Pons (tissue), 1 donor: ENCODE data around the gene BMS1.
"Not testable (repeated sequence)": the region's sequence is repeated elsewhere in the genome, so short reads cannot be mapped to it uniquely, and the experiment has no call there.

Source experiments
- DNase-seq: peaks from one replicate; pipeline ENCODE4 v3.0.0-alpha.2; 2016; ENCODE audit warnings: low spot score

Gene BMS1

GRCh38 chr10:42801135-42801534, 18.5 kb downstream of the BMS1 start:
- DNase-seq = no peak

- no peak for DNase-seq
These were observed 20.3 kb downstream of the BMS1 start for GRCh38 chr10:42802876-42803275.

- DNase-seq = no peak
These were observed 27.1 kb downstream of the BMS1 start for GRCh38 chr10:42809676-42810075.

DNA sequence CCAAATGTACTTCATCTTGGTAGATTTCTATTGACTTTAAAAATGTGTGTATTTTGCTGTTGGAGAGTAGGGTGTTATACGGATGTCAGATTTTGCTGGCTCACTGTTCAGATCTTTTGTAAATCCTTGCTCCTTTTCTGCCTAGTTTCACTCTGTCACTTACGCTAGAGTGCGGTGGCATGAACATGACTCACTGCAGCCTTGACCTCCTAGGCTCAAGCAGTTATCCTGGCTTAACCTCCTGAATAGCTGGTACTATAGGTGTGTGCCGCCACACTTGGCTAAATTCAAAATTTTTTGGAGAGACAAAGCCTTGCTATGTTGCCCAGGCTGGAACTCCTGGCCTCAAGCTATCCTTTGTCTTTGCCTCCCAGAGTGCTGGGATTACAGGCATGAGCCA, 29.4 kb downstream of the BMS1 start:
- no peak for DNase-seq

DNA sequence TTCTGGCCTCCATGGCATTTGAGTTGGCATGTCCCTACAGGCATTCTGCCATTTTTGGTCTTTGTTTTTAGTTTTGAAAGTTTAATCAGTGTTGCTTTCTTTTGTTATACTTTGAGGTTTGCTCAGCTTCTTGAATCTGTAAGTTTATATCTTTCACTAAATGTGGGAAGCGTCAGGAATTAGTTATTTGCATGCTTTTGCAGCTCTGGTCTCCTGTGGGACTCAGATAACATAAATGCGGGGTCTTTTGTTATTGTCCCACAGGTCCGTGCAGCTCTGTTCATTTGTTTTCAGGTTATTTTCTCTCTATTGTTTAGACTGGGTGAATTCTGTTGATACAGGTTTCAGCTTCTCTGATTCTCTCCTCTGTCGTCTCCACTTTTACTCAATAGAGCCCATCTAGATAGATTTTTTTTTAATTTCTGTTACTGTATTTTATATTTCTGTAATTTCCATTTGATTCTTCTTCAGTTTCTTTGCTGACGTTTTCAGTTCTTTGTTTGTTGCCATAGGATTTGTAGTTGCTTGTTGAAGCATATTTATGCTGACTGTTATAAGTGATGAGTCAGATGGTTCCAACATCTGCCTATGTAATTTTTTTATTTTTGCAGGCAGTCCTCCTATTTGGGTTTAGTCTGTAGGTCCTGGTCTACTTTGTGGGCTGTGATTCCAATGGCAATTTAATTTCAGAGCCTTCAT, 31.5 kb downstream of the BMS1 start:
- not testable (repeated sequence) for DNase-seq

DNA sequence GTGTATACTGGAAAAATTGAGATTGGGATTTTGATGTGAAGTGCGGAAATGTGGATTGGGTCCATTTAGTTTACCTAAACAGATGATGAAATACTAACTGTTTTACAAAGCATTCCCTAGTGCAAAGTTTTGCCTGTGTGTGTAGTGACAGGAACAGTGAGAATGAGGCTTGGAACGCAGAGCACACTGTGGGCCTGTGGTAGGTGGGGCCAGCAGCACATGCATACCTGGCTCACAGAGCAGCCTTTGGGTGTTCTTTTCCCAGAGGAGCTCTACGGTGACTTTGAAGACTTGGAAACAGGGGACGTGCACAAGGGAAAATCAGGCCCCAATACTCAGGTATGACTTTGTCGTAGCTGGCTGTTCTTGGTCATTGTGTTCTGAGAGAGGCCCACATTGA, 33.7 kb downstream of the BMS1 start:
- DNase-seq = not testable (repeated sequence)

DNA sequence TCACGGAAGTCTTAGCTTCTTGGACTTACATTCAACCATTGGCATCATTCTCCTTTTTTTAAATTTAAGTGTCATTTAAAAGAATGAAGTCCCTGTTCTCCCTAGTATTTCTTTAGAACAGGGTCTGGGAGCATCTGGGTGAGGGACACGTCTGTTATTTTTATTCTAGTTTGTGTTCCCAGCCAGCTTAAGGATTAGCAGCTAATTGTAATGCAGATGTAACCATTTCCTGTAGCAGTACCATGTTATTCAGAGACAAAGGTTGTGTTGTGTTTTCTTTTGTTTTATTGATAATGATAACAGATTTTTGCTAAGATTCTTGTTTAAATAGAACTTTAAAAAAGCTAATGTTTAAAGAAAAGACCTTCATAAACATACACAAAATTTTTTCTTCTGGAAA, 34.3 kb downstream of the BMS1 start:
- no peak for DNase-seq

DNA sequence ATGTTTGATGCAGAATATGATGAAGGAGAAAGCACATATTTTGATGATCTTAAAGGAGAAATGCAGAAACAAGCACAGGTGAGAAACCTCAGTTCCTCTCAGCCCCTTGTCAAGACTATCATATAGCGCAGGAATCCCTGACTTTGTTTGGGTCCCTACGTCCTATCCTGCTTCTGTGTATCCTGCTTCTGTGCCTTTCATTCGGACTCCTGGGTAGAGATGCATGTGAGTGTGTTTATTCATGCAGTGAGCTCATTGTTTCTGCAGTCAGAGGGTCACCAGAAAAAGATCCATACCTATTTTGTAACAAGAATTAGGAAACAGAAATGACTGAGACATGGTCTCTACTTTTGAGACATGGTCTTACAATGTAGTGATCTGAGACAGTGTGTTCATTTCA, 34.8 kb downstream of the BMS1 start:
- not testable (repeated sequence) for DNase-seq

- DNase-seq = not testable (repeated sequence)
These were observed 44.2 kb downstream of the BMS1 start for GRCh38 chr10:42826759-42827158.

DNA sequence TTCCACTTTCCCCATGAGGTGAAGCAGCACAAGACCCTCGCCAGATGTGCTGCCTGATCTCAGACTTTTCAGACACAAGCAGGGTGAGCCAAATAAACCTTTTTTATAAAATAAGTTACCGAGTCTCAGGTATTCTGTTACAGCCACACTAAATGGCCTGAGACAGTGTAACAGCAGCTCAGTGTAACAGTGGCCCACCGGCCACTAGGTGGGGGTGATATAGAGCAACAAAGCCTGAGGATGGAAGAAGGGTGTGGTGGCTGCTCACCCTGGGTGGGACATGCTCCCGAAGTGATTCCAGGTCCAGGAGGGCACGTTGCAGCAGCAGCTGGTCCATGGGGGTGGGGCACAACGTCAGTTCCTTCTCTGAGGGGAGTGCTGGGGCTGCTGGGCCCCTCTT, 44.6 kb downstream of the BMS1 start:
- no peak for DNase-seq

DNA sequence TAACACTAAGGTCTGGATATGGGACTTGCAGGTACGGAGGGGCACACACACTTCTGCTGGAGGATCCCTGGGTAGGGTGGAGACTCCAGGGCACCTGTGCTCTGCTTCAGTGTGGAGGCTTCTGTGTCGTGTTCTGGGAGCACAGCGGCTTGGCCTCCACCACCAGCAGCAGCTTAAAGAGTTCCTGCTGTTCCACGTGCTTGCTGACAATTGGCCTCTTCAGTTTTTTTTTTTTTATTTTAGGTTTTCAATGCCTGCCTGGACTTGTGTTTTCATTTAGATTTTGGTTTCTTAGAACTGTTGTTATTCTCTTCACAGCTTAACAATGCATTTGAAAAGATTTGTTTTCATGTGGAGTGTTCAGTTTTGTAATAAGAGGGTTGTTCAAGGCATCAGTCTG, 45.8 kb downstream of the BMS1 start:
- DNase-seq = not testable (repeated sequence)

GRCh38 chr10:42830237-42830636, 47.6 kb downstream of the BMS1 start:
- DNase-seq = peak; percentile 31

- DNase-seq = no peak
These were observed 53.5 kb downstream of the BMS1 start for GRCh38 chr10:42836096-42836495.

DNA sequence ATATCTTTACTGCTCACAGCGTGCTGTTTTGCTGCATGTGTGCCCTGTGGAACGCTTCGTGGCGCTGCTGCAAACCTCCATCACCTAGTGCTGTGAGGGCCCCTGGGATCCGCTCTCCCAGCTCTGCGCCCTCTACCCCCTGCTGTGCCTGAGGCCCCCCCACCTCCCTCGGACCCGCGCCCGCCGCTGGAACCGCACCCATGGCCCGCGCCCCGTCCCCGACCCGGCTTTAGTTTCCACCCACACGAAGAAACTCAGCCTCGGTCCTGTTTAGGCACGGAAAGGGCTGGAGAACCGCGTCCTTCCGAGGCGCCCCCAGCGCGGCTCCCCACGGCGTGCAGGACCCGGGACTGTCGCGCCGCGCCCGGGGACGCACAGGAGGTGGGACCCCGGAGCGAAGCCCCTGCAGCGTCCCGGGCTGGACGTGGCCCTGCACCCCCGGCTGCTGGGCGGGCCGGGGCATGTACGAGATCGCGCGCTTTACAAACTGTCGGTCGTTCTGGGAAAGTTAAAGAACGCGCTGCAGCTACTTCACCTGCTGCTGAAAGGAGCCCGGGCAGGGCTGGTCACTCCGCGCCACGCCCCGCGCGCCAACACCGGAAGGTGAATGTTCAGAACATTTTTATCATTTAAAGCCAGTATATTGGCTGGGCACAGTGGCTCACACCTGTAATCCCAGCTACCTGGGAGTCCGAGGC, 54.3 kb downstream of the BMS1 start:
- DNase-seq = no peak

DNA sequence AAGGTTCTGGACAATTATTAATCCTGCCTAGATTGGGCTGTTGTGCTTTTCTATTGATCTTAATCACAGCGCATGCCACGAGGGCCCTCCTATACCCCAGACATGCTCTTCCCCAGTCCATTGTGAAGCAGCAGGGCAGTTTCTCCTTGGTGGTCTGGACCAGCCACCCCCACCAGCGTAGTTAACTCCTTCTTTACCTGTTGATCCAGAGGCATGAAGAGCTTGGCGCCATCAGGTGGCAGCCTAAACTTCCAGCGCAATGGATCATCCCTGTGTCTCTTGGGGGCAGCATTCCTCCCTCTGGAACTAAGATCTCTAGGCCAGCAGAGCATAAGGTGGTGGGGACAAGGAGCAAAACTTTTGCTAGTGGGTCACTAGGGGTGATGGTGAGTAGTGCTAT, 62.2 kb downstream of the BMS1 start:
- not testable (repeated sequence) for DNase-seq

DNA sequence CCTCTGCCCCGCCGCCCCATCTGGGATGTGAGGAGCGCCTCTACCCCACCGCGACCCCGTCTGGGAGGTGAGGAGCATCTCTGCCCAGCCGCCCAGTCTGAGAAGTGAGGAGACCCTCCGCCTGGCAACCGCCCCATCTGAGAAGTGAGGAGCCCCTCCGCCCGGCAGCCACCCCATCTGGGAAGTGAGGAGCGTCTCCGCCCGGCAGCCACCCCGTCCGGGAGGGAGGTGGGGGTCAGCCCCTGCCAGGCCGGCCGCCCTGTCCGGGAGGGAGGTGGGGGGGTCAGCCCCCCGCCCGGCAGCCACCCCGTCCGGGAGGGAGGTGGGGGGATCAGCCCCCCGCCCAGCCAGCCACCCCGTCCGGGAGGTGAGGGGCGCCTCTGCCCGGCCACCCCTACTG, 64.7 kb downstream of the BMS1 start:
- not testable (repeated sequence) for DNase-seq

- no peak for DNase-seq
These were observed 68.3 kb downstream of the BMS1 start for GRCh38 chr10:42850931-42851330.

GRCh38 chr10:42859256-42859655, 76.7 kb downstream of the BMS1 start:
- DNase-seq = no peak

GRCh38 chr10:42860016-42860415, 77.4 kb downstream of the BMS1 start:
- not testable (repeated sequence) for DNase-seq

GRCh38 chr10:42862801-42863200, 80.2 kb downstream of the BMS1 start:
- DNase-seq = not testable (repeated sequence)

DNA sequence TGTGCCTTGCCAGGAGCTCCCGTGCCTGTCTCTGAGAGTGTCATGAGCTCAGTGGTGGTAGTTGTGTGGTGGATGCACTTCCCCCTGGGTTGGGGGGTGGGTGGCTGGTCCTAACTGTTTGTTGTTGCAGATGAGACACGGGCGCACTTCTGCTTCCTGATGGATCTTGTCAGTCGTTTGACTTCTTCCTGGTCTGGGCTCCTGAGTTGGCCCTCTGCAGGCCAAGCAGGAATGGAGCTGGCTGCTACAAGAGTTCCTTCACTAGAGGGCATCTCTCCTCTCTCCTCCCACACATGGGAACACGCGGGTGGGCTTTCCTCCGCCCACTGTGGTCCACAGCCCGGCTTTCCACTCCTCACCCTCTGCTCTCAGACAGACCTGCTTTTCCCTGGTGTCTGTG, 82.0 kb downstream of the BMS1 start:
- DNase-seq = no peak

GRCh38 chr10:42865716-42866114, 83.1 kb downstream of the BMS1 start:
- DNase-seq = no peak

DNA sequence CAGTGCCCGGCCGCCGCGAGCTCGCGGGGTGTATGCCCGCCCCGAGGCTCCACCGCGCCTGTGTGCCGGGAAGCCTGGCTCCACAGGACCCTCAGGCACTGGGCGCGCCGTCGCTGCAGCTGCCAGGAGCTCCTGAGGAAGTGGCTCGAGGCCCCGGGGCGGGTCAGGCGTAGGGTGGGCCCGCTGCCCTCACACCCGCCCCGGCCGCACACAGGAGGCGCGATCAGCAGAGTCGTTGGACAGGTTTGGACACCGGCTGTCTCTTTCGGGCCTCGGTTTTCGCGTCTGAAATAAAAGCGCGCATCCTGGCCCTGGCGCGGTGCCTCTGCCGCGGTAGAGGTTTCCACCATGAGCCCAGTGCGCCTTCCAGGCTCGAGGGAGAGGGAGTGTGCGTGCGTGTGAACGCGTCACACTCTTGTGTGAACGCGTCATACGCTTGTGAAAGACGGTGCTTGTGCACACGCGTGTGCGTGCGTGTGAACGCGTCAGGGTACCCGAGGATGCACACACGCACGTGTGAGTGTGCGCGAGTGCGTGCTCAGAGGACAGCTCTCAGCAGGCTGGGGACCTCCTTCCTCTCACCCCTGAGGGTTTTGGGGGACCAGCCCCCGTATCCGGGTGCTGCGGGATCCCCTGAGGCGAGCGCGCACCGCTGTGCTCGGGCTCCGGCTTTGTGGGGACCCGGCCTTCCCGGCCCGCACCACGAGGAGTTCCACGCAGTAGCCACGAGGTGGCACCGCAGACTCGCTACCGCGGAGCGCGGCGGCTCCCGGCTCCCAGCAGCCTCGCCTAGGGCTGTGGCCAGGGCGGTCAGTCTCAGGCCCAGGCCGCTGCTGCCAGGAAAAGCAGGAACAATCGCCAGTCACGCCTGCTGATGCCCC, 83.8 kb downstream of the BMS1 start:
- peak; percentile 53 for DNase-seq
